ENCODE measurements around the gene RPL12. TPM values are rescaled to one million over a fixed set of nuclear protein-coding genes. Genes with fewer than 3 reads are reported as not detected.
"Not testable (repeated sequence)": the region's sequence is repeated elsewhere in the genome, so short reads cannot be mapped to it uniquely, and the experiment has no call there.

RPL12 gene
- total RNA-seq, 1 experiment from 2014 or later: 2,503 TPM

GRCh38 chr9:127467621-127468020, 16.4 kb upstream of the RPL12 start:
- no peak for DNase-seq (ENCODE audit: low read depth)

DNA sequence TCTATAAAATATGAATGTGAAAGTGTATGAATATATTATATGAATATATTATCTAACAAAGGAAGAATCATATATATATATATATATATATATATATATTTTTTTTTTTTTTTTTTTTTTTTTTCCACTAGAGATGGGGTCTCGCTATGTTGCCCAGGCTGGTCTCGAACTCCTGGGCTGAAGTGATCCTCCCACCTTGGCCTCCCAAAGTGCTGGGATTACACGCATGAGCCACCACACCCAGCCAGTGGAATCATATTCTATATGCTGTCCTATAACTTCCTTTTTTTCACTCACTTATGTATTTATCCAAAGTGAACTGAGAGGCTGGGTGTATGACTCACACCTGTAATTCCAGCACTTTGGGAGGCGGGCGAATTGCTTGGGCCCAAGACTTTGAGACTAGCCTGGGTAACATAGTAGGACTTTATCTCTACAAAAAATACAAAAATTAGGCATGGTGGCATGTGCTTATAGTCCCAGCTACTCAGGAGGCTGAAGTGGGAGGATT, 15.3 kb upstream of the RPL12 start:
- DNase-seq (ENCODE audit: low read depth): not testable (repeated sequence)

- DNase-seq (ENCODE audit: low read depth): no peak
Observed at GRCh38 chr9:127463911-127464310, 12.7 kb upstream of the RPL12 start.

DNA sequence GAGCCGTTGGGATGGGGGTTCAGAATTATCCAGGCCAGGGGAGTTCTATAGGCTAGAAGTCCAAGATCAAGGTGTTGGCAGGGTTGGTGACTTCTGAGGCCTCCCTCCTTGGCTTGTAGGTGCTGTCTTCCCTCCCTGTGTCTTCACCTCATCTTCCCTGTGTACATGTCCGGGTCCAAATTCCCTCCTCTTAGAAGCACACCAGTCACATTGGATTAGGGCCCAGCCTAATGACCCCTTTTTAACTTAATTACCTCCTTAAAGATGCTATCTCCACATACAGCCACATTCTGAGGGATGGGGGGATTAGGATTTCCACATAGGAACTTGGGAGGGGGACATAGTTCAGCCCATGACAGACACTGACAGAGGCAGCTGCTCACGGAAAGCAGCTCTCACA, 12.2 kb upstream of the RPL12 start:
- DNase-seq (ENCODE audit: low read depth): no peak

GRCh38 chr9:127458921-127459320, 7.7 kb upstream of the RPL12 start:
- no peak for DNase-seq (ENCODE audit: low read depth)

GRCh38 chr9:127457191-127457878, 6.1 kb upstream of the RPL12 start:
- DNase-seq (ENCODE audit: low read depth): no peak

GRCh38 chr9:127455324-127455992, 4.3 kb upstream of the RPL12 start:
- peak; percentile 39 for DNase-seq (ENCODE audit: low read depth)

GRCh38 chr9:127452691-127453090, 1.5 kb upstream of the RPL12 start:
- peak; percentile 46 for DNase-seq (ENCODE audit: low read depth)

GRCh38 chr9:127451858-127452656, 851 bp upstream of the RPL12 start:
- DNase-seq (ENCODE audit: low read depth): peak; percentile 76

GRCh38 chr9:127451608-127451857, 327 bp upstream of the RPL12 start:
- no peak for DNase-seq (ENCODE audit: low read depth)

DNA sequence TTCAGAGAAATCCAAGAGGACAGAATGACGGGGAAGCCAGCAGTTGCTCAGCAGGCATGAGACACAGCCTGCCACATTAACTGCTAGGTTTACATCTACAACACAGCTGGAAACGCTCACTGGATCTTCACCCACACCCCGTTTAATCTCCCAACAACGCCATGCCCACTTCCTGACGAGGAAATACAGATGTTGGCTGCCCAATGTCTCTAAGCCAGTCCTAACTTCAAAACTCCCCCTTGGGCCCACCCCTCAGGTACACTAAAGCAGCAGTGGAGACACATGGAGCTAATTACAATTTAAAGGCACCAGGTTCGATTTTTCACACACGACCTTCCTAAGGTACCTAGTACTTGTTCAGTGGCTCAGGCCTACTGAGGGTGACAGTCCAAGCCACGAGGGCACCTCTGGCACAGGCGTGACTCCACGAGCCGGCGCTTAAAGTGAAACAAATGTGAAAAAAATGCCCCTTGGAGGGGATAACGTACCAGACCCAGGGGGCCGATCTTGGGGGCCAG, 904 bp downstream of the RPL12 start:
- peak; percentile 31 for DNase-seq (ENCODE audit: low read depth)

- DNase-seq (ENCODE audit: low read depth): no peak
Observed at GRCh38 chr9:127449332-127449966, 1.8 kb downstream of the RPL12 start.

DNA sequence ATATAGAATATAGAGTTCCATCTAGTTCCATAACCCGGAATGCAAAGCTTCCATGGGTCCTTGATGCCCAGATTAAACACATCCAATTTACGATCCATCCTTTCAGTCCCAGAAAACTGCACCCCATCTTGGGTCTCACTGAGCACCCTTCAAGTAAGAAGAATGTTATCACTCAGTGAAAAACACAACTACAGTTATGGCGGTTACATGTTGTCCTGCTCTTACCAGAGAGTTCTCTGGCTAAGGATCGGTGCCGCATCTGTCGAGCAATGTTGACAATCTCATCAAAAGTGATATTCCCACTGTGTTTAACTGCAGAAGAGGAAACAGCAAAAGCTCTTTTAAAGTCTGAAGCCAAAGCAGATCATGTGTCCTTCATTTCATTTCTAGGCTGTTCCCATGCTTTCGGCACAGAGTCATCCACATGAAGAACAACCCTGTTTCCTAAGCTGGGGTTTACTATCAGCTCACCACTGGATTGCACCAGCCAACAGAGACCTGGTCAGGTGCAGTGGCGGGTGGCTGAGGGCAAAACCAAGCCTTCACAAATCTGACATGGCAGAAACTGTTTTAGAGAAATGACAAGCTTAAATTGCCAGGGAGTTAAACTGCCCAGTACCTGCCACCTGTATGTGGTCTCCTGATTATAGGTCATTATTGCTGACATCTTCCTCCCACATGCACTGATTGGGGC, 2.9 kb downstream of the RPL12 start:
- DNase-seq (ENCODE audit: low read depth): no peak

- no peak for DNase-seq (ENCODE audit: low read depth)
Observed at GRCh38 chr9:127447416-127448111, 3.6 kb downstream of the RPL12 start.

DNA sequence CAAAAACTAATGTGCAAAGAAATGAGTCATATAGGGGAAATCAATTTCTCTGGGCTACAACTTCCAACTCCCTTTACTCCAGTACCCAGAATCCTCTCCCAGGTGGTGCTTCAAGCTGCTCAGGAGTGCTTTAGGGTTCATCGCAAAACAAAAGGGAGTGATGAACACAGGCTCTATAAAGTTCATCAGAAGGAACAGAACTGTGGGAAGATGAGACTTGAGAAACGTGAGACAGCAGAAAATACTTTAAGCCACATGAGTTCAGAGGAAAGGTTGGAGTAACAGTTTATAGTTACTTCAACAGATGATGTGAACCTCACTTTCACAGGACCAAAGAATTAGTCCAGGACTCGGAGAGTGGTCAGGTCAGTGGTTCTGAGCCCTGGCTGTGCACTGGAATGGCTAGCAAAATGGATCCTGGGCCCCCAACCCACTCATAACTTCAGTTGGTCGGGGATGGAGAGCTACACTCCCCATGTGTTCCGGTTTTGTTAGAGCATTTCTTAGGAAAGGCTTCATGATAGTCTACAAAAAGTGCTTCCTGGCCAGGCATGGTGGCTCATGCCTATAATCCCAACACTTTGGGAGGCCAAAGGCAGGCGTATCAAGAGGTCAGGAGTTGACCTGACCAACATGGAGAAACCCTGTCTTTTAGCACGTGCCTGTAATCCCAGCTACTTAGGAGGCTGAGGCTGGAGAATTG, 4.3 kb downstream of the RPL12 start:
- DNase-seq (ENCODE audit: low read depth): no peak

DNA sequence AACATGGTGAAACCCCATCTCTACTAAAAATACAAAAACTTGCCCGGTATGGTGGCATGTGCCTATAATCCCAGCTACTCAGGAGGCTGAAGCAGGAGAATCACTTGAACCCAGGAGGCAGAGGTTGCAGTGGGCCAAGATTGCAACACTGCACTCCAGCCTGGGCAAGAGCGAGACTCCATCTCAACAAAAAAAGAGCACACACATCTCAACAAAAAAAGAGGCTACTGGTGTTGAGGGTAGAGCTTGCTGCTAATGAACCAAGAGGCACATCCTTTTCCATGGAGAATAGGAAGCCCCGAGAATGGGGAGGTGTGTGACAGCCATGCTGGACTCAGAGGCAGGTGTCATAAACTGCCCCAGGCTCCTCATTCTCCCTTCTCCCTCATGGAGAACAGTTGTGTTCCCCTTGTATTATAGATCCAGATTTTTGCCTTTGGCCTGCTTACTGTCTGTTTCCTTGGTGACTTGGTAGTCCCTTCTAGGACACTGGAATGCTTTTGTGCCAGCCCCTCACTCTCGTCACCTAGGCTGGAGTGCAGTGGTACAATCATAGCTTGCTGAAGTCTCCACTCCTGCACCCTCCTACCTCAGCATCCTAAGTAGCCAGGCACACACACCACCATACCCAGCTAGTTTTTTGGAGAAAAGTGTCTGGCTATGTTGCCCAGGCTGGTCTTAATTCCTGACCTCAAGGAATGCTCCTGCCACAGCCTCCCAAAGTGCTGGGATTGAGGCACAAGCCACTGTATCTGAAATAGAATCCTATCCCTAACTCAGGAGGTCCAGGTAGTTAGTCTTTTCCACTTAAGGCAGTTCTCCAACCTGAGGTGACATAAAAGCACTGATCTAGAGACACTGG, 5.1 kb downstream of the RPL12 start:
- no peak for DNase-seq (ENCODE audit: low read depth)

GRCh38 chr9:127444921-127445850, 6.0 kb downstream of the RPL12 start:
- DNase-seq (ENCODE audit: low read depth): no peak

GRCh38 chr9:127444283-127444920, 6.8 kb downstream of the RPL12 start:
- no peak for DNase-seq (ENCODE audit: low read depth)
